Measurements from ENCODE around the gene TMEM247. TPM values are rescaled to one million over a fixed set of nuclear protein-coding genes. Genes with fewer than 3 reads are reported as not detected.

Gene TMEM247
- total RNA-seq, 1 experiment from 2014 or later: not detected

DNA sequence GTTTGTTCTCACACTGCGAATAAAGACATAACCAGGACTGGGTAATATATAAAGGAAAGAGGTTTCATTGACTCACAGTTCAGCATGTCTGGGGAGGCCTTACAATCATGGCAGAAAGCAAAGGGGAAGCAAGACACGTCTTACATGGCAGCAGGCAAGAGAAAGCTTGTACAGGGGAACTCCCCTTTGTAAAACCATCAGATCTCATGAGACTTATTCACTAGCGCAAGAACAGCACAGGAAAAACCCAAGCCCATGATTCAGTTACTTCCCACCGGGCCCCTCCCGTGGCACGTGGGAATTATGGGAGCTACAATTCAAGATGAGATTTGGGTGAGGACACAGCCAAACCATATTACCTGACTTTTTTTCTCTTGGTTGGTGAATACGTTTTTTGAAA, 51.3 kb downstream of the TMEM247 start:
- no peaks in the 10 kb centered on the region for H4K20me1 ChIP-seq (ENCODE audit: control insufficient read depth, insufficient read depth, insufficient read length)
- no peak overlapping the region for H3K4ac ChIP-seq (ENCODE audit: low read depth, low read length)
- Mint-ChIP-seq H3K36me3 (ENCODE audit: insufficient read depth in 1 of 3, low read depth in 3 of 3) (peaks cover 0 to 2% (median 0%) of the 10 kb centered on the region in 3 experiments; a peak in 2 of 7 replicates), H3K27me3 (ENCODE audit: low read depth) (no peaks in the 10 kb centered on the region; the same call in 1 of the 2 replicates), H3K4me1 (peaks cover 4 to 5% of the 10 kb centered on the region in 2 experiments; a peak in 3 of 4 replicates), H3K27ac (no peak overlapping the region), H3K4me3 (no peak overlapping the region), H3K9me3 (no peaks in the 10 kb centered on the region)
- WGBS (ENCODE audit: extremely low coverage, insufficient read length, low lambda C conversion rate): no CpG with 5 or more reads among the region's 7 CpGs
- no peak overlapping the region for H3K14ac ChIP-seq (ENCODE audit: insufficient read depth, low read length)
- no peak overlapping the region for H3K9ac ChIP-seq (ENCODE audit: extremely low read depth, insufficient read length, low read length)
- H2BK20ac ChIP-seq (ENCODE audit: low read depth, low read length, poor library complexity, severe bottlenecking): no peak overlapping the region
- H3K4me1 ChIP-seq (ENCODE audit: insufficient read depth, low read length): no peaks in the 10 kb centered on the region
- H2AK5ac ChIP-seq (ENCODE audit: insufficient read length, low read length): no peak overlapping the region
- H4K91ac ChIP-seq (ENCODE audit: insufficient read length, low read depth, low read length): no peak overlapping the region
- no peaks in the 10 kb centered on the region for H3K79me1 ChIP-seq (ENCODE audit: insufficient read depth, low read depth, low read length, poor library complexity, severe bottlenecking)
- H2BK12ac ChIP-seq (ENCODE audit: insufficient read length, low read depth, low read length): no peak overlapping the region
- no peaks in the 10 kb centered on the region for H3K27me3 ChIP-seq (ENCODE audit: insufficient read depth, low read length)
- H4K5ac ChIP-seq (ENCODE audit: insufficient read length, low read depth, low read length): no peak overlapping the region
- DNase-seq: no peak
- H2BK5ac ChIP-seq (ENCODE audit: insufficient read length, low read length): no peak overlapping the region
- TF ChIP-seq, protein P1, sequence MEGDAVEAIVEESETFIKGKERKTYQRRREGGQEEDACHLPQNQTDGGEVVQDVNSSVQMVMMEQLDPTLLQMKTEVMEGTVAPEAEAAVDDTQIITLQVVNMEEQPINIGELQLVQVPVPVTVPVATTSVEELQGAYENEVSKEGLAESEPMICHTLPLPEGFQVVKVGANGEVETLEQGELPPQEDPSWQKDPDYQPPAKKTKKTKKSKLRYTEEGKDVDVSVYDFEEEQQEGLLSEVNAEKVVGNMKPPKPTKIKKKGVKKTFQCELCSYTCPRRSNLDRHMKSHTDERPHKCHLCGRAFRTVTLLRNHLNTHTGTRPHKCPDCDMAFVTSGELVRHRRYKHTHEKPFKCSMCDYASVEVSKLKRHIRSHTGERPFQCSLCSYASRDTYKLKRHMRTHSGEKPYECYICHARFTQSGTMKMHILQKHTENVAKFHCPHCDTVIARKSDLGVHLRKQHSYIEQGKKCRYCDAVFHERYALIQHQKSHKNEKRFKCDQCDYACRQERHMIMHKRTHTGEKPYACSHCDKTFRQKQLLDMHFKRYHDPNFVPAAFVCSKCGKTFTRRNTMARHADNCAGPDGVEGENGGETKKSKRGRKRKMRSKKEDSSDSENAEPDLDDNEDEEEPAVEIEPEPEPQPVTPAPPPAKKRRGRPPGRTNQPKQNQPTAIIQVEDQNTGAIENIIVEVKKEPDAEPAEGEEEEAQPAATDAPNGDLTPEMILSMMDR (conservative IDR thresholded peaks at IDR 0.05): no peak
- no peaks in the 10 kb centered on the region for H3K9me3 ChIP-seq (ENCODE audit: control insufficient read depth, low read depth, low read length)
- H3K27ac ChIP-seq (ENCODE audit: insufficient read length, low read depth, low read length): no peak overlapping the region
- no peaks in the 10 kb centered on the region; the same call in 1 of the 2 replicates for H3K79me2 ChIP-seq (ENCODE audit: insufficient read depth, low read length)
- no peaks in the 10 kb centered on the region for H3K23me2 ChIP-seq (ENCODE audit: insufficient read length, low read depth, low read length, poor library complexity, severe bottlenecking)
- H2BK15ac ChIP-seq (ENCODE audit: low read depth, low read length): no peak overlapping the region
- no peak overlapping the region for H3K23ac ChIP-seq (ENCODE audit: insufficient read length, low read depth, low read length)
- H3K18ac ChIP-seq (ENCODE audit: insufficient read length, low read depth, low read length): no peak overlapping the region
- H4K8ac ChIP-seq (replicated peaks; ENCODE audit: insufficient read length, low read depth, low read length): no peak overlapping the region
- no peak overlapping the region for H3K56ac ChIP-seq (ENCODE audit: insufficient read length, low read depth, low read length)
- H2AFZ ChIP-seq (ENCODE audit: low read length): no peak overlapping the region
- H3T11ph ChIP-seq (ENCODE audit: low read length): no peak overlapping the region
- no peak overlapping the region for H3K4me2 ChIP-seq (ENCODE audit: insufficient read depth, insufficient read length, low read length)
- H2BK120ac ChIP-seq (ENCODE audit: low read depth, low read length, poor library complexity, severe bottlenecking): no peak overlapping the region

Measured in H9 (cell line).